Prostate gland (tissue), 2 donors: ENCODE results near the gene LRCH2. TPM values are rescaled to one million over a fixed set of nuclear protein-coding genes. Genes with fewer than 3 reads are reported as not detected.

ENCODE experiments used
- DNase-seq: peaks from one replicate; pipeline ENCODE4 v3.0.0-alpha.2; 2019; ENCODE audit warnings: low spot score
- H3K27ac ChIP-seq, 2 donors: fragments of 200-600 bp; sonication (generic); 2 replicates each; pipeline ENCODE4 v1.5.1; 2017 to 2019
- H3K27me3 ChIP-seq: fragments of 200-600 bp; sonication (generic); replicated peaks from 2 replicates; pipeline ENCODE4 v1.5.1; 2019; ENCODE audit not compliant: insufficient read depth
- H3K36me3 ChIP-seq, 2 donors: fragments of 200-600 bp; sonication (generic); 1 replicate in 1 of 2; 2 replicates in 1 of 2; pipeline versions ENCODE4 v1.5.1 to v1.8.1; 2017 to 2019
- H3K4me1 ChIP-seq: fragments of 200-600 bp; sonication (generic); replicated peaks from 2 replicates; pipeline ENCODE4 v1.5.1; 2019
- H3K4me3 ChIP-seq, 2 donors: fragments of 200-600 bp; sonication (generic); 2 replicates each; pipeline ENCODE4 v1.5.1; 2017 to 2019
- H3K9me3 ChIP-seq: fragments of 200-600 bp; sonication (generic); 2 replicates; pipeline ENCODE4 v1.5.1; 2017
- CTCF ChIP-seq, 4 experiments: fragments of 200-600 bp in 2 of 4; fragments of 450-650 bp in 2 of 4; sonication (generic) in 2 of 4; IDR thresholded peaks; 1 replicate in 3 of 4; 2 replicates in 1 of 4; pipeline ENCODE4 v1.5.1; 2016 to 2019; ENCODE audit warnings: antibody characterized with exemption in 4 of 4, mild to moderate bottlenecking in 2 of 4, moderate library complexity in 2 of 4
- POLR2A ChIP-seq: fragments of 450-650 bp; IDR thresholded peaks from one replicate; pipeline ENCODE4 v1.6.1; 2016; ENCODE audit warnings: antibody characterized with exemption, mild to moderate bottlenecking
- POLR2AphosphoS5 ChIP-seq: sonication (generic); formaldehyde crosslinking; IDR thresholded peaks from one replicate; pipeline ENCODE4 v1.6.1; 2017; ENCODE audit warnings: antibody characterized with exemption
- WGBS: methylation state at CpG from one replicate; pipeline ENCODE4 v1.1.5; 2018; 5-methylcytosine and 5-hydroxymethylcytosine counted together
- intact Hi-C: fragments of 100-400 bp; cut with DNase I; formaldehyde crosslinking; loops from one replicate; pipeline ENCODE4 v1.14.2; 2022
- total RNA-seq, 2 donors: library from RNA; depleted of rRNA; stranded (reverse); fragments of >200 nt; gene quantifications; one replicate each; pipeline ENCODE4 v1.1.0, GENCODE V29; 2016

Gene LRCH2
- total RNA-seq, 2 donors from 2014 or later = 5.6 to 7.0 TPM

- Histone ChIP-seq H3K9me3 (no peaks in the 10 kb centered on the region), H3K4me1 (no peaks in the 10 kb centered on the region), H3K36me3 (no peaks in the 10 kb centered on the region), H3K27me3 (no peaks in the 10 kb centered on the region), H3K27ac (no peak overlapping the region), H3K4me3 (no peak overlapping the region)
- TF ChIP-seq POLR2AphosphoS5 (no peak), POLR2A (no peak), CTCF (IDR thresholded peaks at IDR 0.05) (no peak)
- DNase-seq = no peak
- intact Hi-C loops = no loop called here
- 87% methylated on average over 4 of the region's 4 CpGs for WGBS
Observed at GRCh38 chrX:115177932-115178331, 56.0 kb downstream of the LRCH2 start.

- WGBS = 93% methylated on average over 3 of the region's 3 CpGs
Observed at GRCh38 chrX:115174548-115174947, 59.3 kb downstream of the LRCH2 start.

GRCh38 chrX:115173181-115173580 lies 60.7 kb downstream of the LRCH2 start:
- intact Hi-C loops = no loop called here
- TF ChIP-seq POLR2A (no peak), CTCF (IDR thresholded peaks at IDR 0.05) (no peak)
- WGBS = 79% methylated on average over 9 of the region's 9 CpGs
- no peak for DNase-seq
- Histone ChIP-seq H3K4me3 (no peak overlapping the region), H3K4me1 (no peaks in the 10 kb centered on the region), H3K36me3 (no peaks in the 10 kb centered on the region), H3K27ac (no peak overlapping the region), H3K9me3 (no peaks in the 10 kb centered on the region), H3K27me3 (no peaks in the 10 kb centered on the region)

More at GRCh38 chrX:115174548-115174947, 59.3 kb downstream of the LRCH2 start:
- no peak for DNase-seq
- intact Hi-C loops = no loop called here
- TF ChIP-seq CTCF (IDR thresholded peaks at IDR 0.05) (no peak), POLR2AphosphoS5 (no peak), POLR2A (no peak)
- no peak overlapping the region for H3K27ac ChIP-seq
- H3K4me3 ChIP-seq = no peak overlapping the region
- H3K36me3 ChIP-seq = no peaks in the 10 kb centered on the region
- H3K4me1 ChIP-seq = no peaks in the 10 kb centered on the region
- H3K9me3 ChIP-seq = no peaks in the 10 kb centered on the region
- H3K27me3 ChIP-seq = no peaks in the 10 kb centered on the region

GRCh38 chrX:115147220-115147619 lies 86.7 kb downstream of the LRCH2 start:
- Histone ChIP-seq H3K27ac (no peak overlapping the region), H3K27me3 (no peaks in the 10 kb centered on the region), H3K4me3 (no peak overlapping the region), H3K4me1 (no peaks in the 10 kb centered on the region), H3K9me3 (no peaks in the 10 kb centered on the region), H3K36me3 (no peaks in the 10 kb centered on the region)
- no peak for DNase-seq
- intact Hi-C loops = no loop called here
- TF ChIP-seq CTCF (IDR thresholded peaks at IDR 0.05) (peak in 3 of 4 experiments; percentile 18 to 44 (median 40)), POLR2A (no peak), POLR2AphosphoS5 (no peak)
- WGBS = 38% methylated on average over 1 of the region's 1 CpG

GRCh38 chrX:115142057-115142456 lies 91.8 kb downstream of the LRCH2 start:
- no peaks in the 10 kb centered on the region for H3K4me1 ChIP-seq
- H3K36me3 ChIP-seq = no peaks in the 10 kb centered on the region
- TF ChIP-seq POLR2AphosphoS5 (no peak), CTCF (IDR thresholded peaks at IDR 0.05) (no peak)
- H3K27ac ChIP-seq = no peak overlapping the region
- no peak for DNase-seq
- H3K27me3 ChIP-seq = no peaks in the 10 kb centered on the region
- no peak overlapping the region for H3K4me3 ChIP-seq
- intact Hi-C loops = no loop called here
- no peaks in the 10 kb centered on the region for H3K9me3 ChIP-seq
